Diencephalon (tissue), 1 donor: ENCODE results near the gene KPTN. TPM values are rescaled to one million over a fixed set of nuclear protein-coding genes. Genes with fewer than 3 reads are reported as not detected.

Source experiments
- total RNA-seq: library from RNA; depleted of rRNA; stranded (reverse); fragments of >200 nt; gene quantifications from one replicate; pipeline ENCODE4 v1.2.3, GENCODE V29; 2014

KPTN gene
- 7.2 TPM for total RNA-seq

DNA sequence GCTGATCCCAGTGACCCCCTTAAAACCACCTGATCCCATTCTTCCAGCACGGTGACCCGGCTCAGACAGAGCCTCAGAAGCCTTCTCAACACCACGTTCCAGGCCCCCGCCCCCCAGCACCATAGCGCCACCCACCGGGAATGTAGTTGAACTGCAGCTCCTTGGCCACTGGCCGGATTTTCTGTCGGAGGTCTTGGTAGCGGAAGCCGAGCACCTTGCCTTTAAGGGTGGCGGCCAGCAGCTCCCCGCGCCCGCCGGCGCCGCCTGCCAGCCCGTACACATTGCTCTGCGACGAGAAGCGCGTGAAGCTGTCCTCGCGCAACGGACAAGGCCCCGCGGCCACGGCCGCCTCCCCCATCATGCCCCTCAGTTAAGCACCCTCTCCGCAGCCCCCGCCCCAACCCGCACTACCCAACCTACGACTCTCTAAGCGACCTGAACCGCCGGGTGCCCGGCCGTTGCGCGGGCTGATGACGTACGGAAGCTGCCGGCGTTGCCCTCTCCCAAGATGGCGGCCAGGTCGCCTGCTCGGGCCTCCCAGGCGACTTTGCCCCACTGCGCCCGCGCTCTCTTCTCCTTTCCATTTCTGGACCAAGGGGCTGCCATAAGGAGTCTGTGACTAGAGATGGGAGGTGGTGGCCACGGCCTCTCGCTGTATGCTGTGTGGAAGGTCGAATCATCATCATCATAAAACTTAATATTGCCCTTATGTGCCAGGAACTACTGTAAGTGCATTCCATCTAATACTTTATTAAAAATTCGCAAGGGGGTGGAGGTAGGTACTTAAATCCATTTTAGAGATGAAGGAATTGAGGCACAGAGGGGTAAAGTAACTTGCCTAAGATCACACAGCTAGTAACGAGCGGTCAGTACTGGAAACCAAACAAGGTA is at the start of gene KPTN:
Gene KPTN (minus strand): TSS at position 420 of the 891 bp plus-strand sequence. CDS start 59 bp downstream, at position 361.

DNA sequence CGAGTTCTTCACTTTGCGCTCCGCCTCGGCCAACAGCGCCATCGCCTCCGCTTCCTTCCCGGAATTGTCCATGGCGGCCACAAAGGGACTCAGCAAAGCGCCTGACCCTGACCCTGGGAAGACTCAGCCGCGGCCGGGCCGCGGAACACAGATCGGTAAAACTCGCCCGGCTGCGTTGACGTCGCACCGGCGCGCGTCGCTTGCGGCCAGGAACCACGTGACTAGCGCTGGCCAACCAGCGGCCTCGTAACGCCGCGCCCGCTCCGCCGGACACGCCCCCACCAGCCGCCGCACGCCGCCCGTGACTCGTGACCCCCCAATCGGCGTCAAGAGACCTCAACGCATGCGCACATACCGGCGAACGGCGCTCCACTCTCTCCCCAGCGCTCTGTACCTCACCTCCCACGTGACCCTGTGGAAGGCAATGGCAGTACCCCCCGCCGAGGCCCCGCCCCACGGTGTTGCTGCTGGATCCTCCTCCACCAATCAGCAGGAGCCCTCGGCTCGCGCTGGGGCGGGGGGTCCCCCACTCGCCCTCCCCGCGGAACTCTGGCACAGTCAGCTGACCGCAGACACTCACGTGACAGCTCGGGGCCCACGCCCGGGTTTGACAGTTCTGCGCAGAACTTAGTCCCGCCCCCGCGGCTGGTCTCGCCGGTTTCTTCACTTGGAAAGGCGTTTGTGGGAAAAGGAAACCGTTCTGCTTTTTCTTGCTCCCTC is 31.0 kb upstream of the KPTN start, which contains the start of gene NAPA:
Gene NAPA (minus strand): TSS at position 195 of the 720 bp plus-strand sequence. CDS start 123 bp downstream, at position 72.

DNA sequence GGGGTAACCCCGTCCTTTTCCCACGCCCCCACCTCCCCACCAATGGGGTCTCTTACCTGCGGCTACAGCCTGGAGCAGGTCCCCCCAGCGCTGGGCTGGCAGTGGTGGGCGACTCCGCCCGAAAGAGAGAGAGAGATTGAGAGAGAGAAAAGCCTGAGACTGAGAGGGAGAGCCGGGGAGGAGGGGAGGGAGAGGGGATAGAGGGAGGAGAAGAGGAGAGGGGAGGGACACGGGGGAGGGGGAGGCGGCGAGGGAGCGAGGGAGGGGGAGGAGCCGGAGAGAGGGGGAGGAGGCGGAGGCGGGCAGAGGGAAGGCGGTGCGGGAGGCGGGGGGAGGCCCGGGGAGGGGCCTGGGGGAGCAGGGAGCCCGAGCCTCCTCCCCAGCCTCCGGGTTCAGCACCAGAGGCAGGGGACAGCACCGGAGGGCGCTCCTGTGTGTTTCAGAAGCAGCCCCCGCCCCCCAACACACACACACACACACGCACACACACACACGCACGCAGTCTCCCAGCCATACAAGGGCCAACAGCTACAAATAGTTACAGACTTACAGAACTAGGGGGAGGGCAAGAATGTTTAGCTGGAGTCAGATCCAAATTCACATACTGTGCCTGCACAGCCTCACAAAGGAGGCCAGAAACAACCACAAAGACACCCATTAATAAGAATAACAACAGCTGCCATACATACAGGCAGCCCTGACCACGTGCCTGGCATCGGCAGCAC is 12.1 kb downstream of the KPTN start, which contains the start of gene SLC8A2:
Gene SLC8A2 (minus strand): TSS at position 161 of the 725 bp plus-strand sequence. CDS start 5,490 bp downstream, outside the sequence.

Other genes starting within 250 kb of the KPTN start
- gene CCDC9, start 227.7 kb downstream of the KPTN start, total RNA-seq: 3.0 TPM
- gene INAFM1, start 209.3 kb downstream of the KPTN start, total RNA-seq: 4.8 TPM
- gene C5AR1, start 174.4 kb downstream of the KPTN start, total RNA-seq: 0.46 TPM
- gene C5AR2, start 152.0 kb downstream of the KPTN start, total RNA-seq: 0.46 TPM
- 12.5 TPM for gene DHX34, start 134.9 kb downstream of the KPTN start, total RNA-seq
- gene MEIS3, start 64.7 kb downstream of the KPTN start, total RNA-seq: 76.4 TPM
- gene SLC8A2, start 12.3 kb downstream of the KPTN start, total RNA-seq: 58.8 TPM
- gene NAPA, start 30.8 kb upstream of the KPTN start, total RNA-seq: 62.7 TPM
- 0.23 TPM for gene ZNF541, start 88.9 kb upstream of the KPTN start, total RNA-seq
- gene BICRA, start 124.9 kb upstream of the KPTN start, total RNA-seq: 6.2 TPM
- 1.8 TPM for gene EHD2, start 229.2 kb upstream of the KPTN start, total RNA-seq